OCI-LY1 (cell line): ENCODE results near the gene PRR13.

Experiments used
- EZH2 ChIP-seq: fragments of 200-600 bp; sonication (generic), shearing (Covaris generic); IDR thresholded peaks from 2 replicates; pipeline ENCODE4 v1.8.0; 2017; ENCODE audit warnings: borderline replicate concordance, mixed run types, mild to moderate bottlenecking, antibody characterized with exemption, low read length, moderate library complexity, mixed read lengths
- TF ChIP-seq, protein P1 (sequence below): fragments of 200-600 bp; sonication (generic), shearing (Covaris generic); IDR thresholded peaks from 2 replicates; pipeline ENCODE4 v1.5.1; 2017; ENCODE audit warnings: mild to moderate bottlenecking, antibody characterized with exemption, low read length, moderate library complexity, mixed read lengths

DNA sequence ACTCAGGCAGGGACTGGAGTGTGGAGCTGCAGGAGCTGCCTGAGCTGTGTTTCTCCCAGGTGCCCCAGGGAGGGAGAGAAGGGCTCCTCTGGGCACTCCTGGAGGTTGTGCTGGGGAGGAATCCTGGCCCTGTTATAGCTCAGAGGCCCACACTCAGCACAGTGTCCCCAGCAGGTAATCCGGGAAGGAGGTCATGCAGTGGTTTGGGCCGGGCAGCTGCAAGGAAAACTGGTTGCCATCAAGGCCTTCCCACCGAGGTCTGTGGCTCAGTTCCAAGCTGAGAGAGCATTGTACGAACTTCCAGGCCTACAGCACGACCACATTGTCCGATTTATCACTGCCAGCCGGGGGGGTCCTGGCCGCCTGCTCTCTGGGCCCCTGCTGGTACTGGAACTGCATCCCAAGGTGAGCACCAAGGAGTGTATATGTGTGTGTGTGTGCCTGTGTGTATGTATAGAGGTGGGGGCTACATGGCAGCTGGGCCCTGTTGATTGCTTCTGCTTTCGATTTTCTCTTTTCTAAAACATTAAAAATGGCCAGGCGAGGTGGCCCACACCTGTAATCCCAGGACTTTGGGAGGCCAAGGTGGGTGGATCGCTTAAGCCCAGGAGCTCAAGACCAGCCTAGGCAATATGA lies 15.9 kb upstream of the PRR13 start:
- TF ChIP-seq, protein P1, sequence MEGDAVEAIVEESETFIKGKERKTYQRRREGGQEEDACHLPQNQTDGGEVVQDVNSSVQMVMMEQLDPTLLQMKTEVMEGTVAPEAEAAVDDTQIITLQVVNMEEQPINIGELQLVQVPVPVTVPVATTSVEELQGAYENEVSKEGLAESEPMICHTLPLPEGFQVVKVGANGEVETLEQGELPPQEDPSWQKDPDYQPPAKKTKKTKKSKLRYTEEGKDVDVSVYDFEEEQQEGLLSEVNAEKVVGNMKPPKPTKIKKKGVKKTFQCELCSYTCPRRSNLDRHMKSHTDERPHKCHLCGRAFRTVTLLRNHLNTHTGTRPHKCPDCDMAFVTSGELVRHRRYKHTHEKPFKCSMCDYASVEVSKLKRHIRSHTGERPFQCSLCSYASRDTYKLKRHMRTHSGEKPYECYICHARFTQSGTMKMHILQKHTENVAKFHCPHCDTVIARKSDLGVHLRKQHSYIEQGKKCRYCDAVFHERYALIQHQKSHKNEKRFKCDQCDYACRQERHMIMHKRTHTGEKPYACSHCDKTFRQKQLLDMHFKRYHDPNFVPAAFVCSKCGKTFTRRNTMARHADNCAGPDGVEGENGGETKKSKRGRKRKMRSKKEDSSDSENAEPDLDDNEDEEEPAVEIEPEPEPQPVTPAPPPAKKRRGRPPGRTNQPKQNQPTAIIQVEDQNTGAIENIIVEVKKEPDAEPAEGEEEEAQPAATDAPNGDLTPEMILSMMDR: no peak
- TF ChIP-seq EZH2: no peak
